ENCODE measurements around the gene SCUBE1. TPM values are rescaled to one million over a fixed set of nuclear protein-coding genes. Genes with fewer than 3 reads are reported as not detected.

The SCUBE1 gene
- polyA plus RNA-seq, 1 of the 3 experiments (the other 2 are of a cell fraction), result 0.56 TPM

- no peak overlapping the region for H3K9ac ChIP-seq
- H3K9me2 ChIP-seq, result no peaks in the 10 kb centered on the region
- no peaks in the 10 kb centered on the region for H3K9me3 ChIP-seq
- no peak overlapping the region for H3K27ac ChIP-seq (ENCODE audit: low read depth in 2 of 2, low read length in 1 of 2)
- H3K79me2 ChIP-seq (ENCODE audit: insufficient read depth), result no peaks in the 10 kb centered on the region
- H3F3A ChIP-seq (replicated peaks; ENCODE audit: insufficient read depth), result no peaks in the 10 kb centered on the region
- POLR2A ChIA-PET, result no interaction called here
- no peak overlapping the region for H2AFZ ChIP-seq (ENCODE audit: low read depth)
- H3K4me2 ChIP-seq, result no peak overlapping the region
- CTCF ChIA-PET, result interaction anchor here (1.2 to 1.9 kb wide), 3 partner anchors 13 to 107 kb away, joined by 3 to 6 read pairs (median 4); no protein-coding TSS in a partner anchor
- H3K36me3 ChIP-seq (replicated peaks in 1 of 2; ENCODE audit: control insufficient read depth in 1 of 2, insufficient read depth in 2 of 2, low read length in 1 of 2), result no peaks in the 10 kb centered on the region
- WGBS (ENCODE audit: low lambda C conversion rate), result 82% methylated on average over 6 of the region's 10 CpGs
- TF ChIP-seq GABPA (IDR thresholded peaks at IDR 0.05; ENCODE audit: low read depth) (no peak), SIN3A (IDR thresholded peaks at IDR 0.05; ENCODE audit: borderline replicate concordance, low read depth, low read length) (no peak), TAF1 (IDR thresholded peaks at IDR 0.05; ENCODE audit: borderline replicate concordance, low read depth, low read length) (no peak), NRF1 (IDR thresholded peaks at IDR 0.05; ENCODE audit: low read depth, low read length) (no peak), FOSL2 (IDR thresholded peaks at IDR 0.05; ENCODE audit: borderline replicate concordance, low read depth) (no peak), PBX3 (IDR thresholded peaks at IDR 0.05) (no peak), CHD2 (IDR thresholded peaks at IDR 0.05; ENCODE audit: low read length, partially characterized antibody) (no peak), TCF12 (IDR thresholded peaks at IDR 0.05) (no peak), NFIC (IDR thresholded peaks at IDR 0.05; ENCODE audit: borderline replicate concordance) (no peak), MAX (IDR thresholded peaks at IDR 0.05; ENCODE audit: low read depth) (no peak), MXI1 (IDR thresholded peaks at IDR 0.05; ENCODE audit: low read depth, low read length) (no peak), RCOR1 (IDR thresholded peaks at IDR 0.05; ENCODE audit: low read length) (no peak)
- no peak overlapping the region for H3K4me3 ChIP-seq (ENCODE audit: low read depth in 2 of 2, low read length in 1 of 2)
- H3K4me1 ChIP-seq (ENCODE audit: control insufficient read depth in 1 of 2, insufficient read depth in 2 of 2, low read depth in 1 of 2, low read length in 1 of 2), result no peaks in the 10 kb centered on the region
- DNase-seq, result no peak
- H3K27me3 ChIP-seq (ENCODE audit: insufficient read depth), result no peaks in the 10 kb centered on the region
- no peaks in the 10 kb centered on the region for H4K20me1 ChIP-seq (ENCODE audit: insufficient read depth)
These were observed 34.4 kb upstream of the SCUBE1 start for GRCh38 chr22:43377548-43377895.

GRCh38 chr22:43376765-43377547, 33.8 kb upstream of the SCUBE1 start:
- H3K27me3 ChIP-seq (ENCODE audit: insufficient read depth), result no peaks in the 10 kb centered on the region
- no peak overlapping the region for H2AFZ ChIP-seq (ENCODE audit: low read depth)
- H3K9me3 ChIP-seq, result no peaks in the 10 kb centered on the region
- 55% methylated on average over 11 of the region's 15 CpGs for WGBS (ENCODE audit: low lambda C conversion rate)
- no peaks in the 10 kb centered on the region for H3K4me1 ChIP-seq (ENCODE audit: control insufficient read depth in 1 of 2, insufficient read depth in 2 of 2, low read depth in 1 of 2, low read length in 1 of 2)
- H3K9ac ChIP-seq, result no peak overlapping the region
- no peak overlapping the region for H3K4me2 ChIP-seq
- no peaks in the 10 kb centered on the region for H3K36me3 ChIP-seq (replicated peaks in 1 of 2; ENCODE audit: control insufficient read depth in 1 of 2, insufficient read depth in 2 of 2, low read length in 1 of 2)
- no peak for DNase-seq
- no peak overlapping the region for H3K4me3 ChIP-seq (ENCODE audit: low read depth in 2 of 2, low read length in 1 of 2)
- no peaks in the 10 kb centered on the region for H3F3A ChIP-seq (replicated peaks; ENCODE audit: insufficient read depth)
- POLR2A ChIA-PET, result no interaction called here
- no peaks in the 10 kb centered on the region for H3K79me2 ChIP-seq (ENCODE audit: insufficient read depth)
- H3K27ac ChIP-seq (ENCODE audit: low read depth in 2 of 2, low read length in 1 of 2), result no peak overlapping the region
- no peaks in the 10 kb centered on the region for H4K20me1 ChIP-seq (ENCODE audit: insufficient read depth)
- CTCF ChIA-PET, result no interaction called here
- no peaks in the 10 kb centered on the region for H3K9me2 ChIP-seq
- TF ChIP-seq NRF1 (IDR thresholded peaks at IDR 0.05; ENCODE audit: low read depth, low read length) (no peak), ELF1 (IDR thresholded peaks at IDR 0.05) (no peak), USF1 (IDR thresholded peaks at IDR 0.05; ENCODE audit: borderline replicate concordance, low read depth) (no peak), TCF12 (IDR thresholded peaks at IDR 0.05) (no peak), YY1 (IDR thresholded peaks at IDR 0.05; ENCODE audit: low read depth) (no peak), POLR2AphosphoS5 (IDR thresholded peaks at IDR 0.05; ENCODE audit: low read depth, low read length) (no peak), JUND (IDR thresholded peaks at IDR 0.05) (no peak), EP300 (IDR thresholded peaks at IDR 0.05; ENCODE audit: borderline replicate concordance in 1 of 2, low read depth in 1 of 2, low read length in 1 of 2) (no peak), FOXM1 (IDR thresholded peaks at IDR 0.05; ENCODE audit: low read depth) (no peak), GATA2 (CRISPR knock-in tag; IDR thresholded peaks at IDR 0.05) (no peak), MXI1 (IDR thresholded peaks at IDR 0.05; ENCODE audit: low read depth, low read length) (no peak), IRF3 (IDR thresholded peaks at IDR 0.05; ENCODE audit: low read depth, low read length) (no peak), FOSL2 (IDR thresholded peaks at IDR 0.05; ENCODE audit: borderline replicate concordance, low read depth) (no peak), SMC3 (IDR thresholded peaks at IDR 0.05; ENCODE audit: low read depth, low read length) (no peak), MEF2A (IDR thresholded peaks at IDR 0.05; ENCODE audit: borderline replicate concordance, low read depth) (no peak), RFX5 (IDR thresholded peaks at IDR 0.05; ENCODE audit: low read length) (no peak), PBX3 (IDR thresholded peaks at IDR 0.05) (no peak), CHD2 (IDR thresholded peaks at IDR 0.05; ENCODE audit: low read length, partially characterized antibody) (no peak), RXRA (IDR thresholded peaks at IDR 0.05; ENCODE audit: borderline replicate concordance, low read depth) (no peak), SIN3A (IDR thresholded peaks at IDR 0.05; ENCODE audit: borderline replicate concordance, low read depth, low read length) (no peak)

All from SK-N-SH (cell line).